ENCODE measurements around the gene GNB1L.

The GNB1L gene

DNA sequence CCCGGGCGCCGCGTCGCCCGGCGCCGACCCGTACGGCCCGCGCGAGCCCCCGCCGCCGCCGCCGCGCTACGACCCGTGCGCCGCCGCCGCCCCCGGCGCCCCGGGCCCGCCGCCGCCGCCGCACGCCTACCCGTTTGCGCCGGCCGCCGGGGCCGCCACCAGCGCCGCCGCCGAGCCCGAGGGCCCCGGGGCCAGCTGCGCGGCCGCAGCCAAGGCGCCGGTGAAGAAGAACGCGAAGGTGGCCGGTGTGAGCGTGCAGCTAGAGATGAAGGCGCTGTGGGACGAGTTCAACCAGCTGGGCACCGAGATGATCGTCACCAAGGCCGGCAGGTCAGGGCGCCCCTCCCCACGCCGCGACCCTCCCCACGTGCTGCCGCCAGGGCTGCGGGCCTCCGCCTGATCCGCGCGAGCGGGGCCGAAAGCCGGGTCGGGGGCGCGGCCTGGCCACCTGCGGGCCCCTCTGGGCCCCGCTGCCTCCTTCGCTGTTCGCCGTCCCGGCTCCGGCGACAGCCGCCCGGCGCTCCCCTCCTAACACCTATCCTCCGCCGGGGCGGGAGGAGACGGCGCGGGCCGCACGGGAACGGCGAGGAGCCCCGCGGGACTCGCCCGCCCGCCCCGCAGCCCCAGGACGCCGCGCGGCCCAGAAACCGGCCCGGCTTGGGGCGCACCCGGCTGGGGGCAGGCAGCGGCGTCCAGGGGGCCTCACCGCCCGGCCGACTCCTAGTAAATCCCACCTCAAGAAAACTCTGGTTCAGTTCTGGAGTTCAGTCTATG, 93.5 kb downstream of the GNB1L start:
- DNase-seq (ENCODE audit: low read depth in 2 of 2), result no peak

DNA sequence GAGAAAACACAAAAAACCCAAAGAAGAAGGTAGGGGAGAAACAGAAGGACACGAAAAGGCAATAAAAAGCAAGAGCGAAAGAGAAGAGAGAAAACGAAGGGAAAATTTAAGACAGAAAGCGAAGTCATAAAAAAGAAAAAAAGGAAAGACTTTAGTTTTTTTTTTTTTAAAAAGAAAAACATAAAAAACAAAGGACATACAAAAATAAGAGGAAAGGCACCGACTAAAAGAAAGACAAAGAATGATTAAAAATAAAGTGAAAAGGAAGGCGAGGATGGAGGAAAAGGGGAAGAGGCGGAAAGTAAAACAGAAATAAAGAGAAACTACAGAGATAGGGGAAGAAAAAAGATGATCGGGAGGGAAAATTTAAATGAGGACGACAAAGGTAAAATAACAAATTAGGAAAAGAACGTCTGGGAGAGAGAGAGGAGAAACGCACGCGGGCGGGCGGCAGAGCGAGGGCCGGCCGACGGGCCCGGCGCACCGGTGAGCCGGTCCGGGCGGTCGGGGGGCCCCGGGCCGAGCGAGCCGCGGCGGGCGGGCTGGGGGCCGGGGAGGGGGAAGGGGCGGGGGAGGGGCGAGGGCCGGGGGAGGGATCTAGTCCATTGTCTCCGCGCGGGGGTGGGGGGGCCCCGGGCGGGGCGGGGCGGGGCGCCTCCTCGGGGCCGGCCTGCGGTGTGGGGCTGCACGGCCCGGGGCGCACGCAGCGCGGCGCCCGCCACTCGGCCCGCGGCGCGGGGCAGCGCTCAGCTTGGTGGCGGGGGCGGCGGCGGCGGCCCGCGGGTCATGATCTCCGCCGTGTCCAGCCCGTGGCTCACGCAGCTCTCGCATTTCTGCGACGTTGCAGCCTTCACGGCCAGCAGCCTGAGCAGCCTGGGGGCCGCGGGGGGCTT, 94.4 kb downstream of the GNB1L start, which contains the start of gene TBX1:
TSS of gene TBX1 (plus strand) at position 721 of the 893 bp plus-strand sequence. CDS start at position 787, 66 bp downstream.
- no peak for DNase-seq (ENCODE audit: low read depth in 2 of 2)

DNA sequence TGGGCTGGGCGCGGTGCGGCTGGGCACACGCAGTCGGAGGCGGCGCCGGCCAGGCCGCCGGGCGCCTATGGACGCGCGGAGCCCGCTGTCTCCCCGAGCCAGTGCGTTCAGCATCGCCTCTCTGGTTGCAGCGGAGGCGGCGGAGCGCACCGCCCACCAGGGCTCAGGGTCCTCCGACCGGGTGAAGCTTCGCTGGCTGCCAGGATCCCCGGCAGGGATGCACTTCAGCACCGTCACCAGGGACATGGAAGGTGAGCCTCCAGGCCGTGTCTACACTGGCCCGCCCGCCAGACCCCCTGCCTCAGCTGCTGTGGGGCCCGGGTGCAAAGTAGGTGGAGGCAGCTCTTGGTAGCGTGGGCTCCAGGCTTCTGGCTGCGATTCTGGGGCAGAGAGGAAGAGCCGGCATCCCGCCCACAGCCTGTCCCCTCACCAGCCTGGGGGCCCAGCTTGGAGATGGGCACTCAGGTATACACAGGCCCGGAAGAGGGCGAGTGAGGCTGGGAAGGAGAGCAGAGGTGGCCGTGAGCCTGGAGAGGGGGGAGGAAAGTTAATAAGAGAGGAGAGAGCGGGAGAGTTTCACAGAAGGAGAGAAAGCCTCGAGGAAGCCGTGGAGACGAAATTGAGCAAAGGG, 95.1 kb downstream of the GNB1L start:
- no peak for DNase-seq (ENCODE audit: low read depth in 2 of 2)

DNA sequence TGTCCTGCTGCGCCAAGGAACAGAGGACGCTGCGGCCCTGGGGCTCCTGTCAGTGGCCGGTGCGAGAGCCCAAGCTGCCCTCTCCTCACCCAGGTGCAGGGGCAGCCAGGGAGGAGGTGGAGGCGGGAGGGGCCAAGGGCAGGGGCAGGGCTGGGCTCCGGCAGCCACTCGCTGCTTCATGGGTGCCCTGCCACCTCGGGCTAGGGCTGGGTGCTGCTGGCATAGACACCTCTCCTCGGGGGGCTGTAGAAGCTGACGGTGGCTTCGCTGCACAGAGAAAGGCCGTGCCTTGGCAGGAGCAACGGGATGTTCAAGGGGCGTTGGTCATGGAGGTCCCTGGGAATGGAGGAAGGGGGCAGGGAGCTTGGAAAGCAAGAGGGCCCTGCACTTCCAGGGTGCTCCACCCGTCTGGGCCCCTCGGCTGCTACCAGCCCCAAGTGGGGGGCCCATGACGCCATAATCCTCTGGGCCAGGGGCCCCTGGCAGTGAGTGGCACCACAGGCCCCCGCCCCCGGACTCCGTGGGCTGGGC, 95.7 kb downstream of the GNB1L start:
- no peak for DNase-seq (ENCODE audit: low read depth in 2 of 2)

DNA sequence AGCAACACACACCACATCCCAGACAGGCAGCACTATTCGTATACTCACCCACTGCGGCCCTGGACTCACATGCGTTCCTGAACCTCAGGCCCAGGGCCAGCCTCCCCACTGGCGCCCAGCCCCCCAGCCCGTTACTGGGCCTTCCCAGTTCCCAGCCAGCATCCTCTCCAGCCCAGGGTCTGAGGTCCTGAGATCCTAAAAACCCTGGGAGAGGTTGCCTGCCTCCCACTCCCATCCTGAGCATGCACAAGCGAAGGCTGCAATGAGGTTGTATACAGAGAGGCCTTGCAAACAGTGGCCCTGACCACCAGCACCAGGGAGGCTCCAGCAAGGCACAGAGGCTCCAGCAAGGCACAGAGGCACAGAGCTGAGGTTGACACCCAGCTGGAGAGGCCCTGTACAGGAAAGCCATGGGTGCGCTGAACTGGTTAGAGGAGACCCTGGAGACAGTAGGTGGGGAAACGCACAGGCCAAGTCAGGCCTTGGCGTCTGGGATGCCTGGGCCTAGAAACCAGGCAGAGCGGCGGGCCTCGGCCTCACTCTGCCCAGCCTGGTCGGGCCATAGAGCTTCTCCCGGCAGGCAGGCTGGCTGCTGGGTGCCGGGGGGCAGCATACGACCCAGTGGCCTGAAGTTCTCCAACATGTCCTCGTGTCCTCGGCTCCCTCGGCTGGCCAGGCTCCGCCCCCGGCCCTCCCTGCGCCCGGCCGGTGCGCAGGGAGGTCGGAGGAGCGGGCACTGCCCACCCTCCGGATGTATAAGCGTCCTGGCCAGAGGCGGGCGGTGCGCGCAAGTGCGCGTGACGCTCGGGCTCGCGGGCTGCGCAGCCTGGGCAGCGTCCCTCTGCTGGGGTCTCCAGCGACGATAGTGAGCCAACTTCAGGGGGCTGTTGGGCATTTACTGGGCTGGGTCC, 96.4 kb downstream of the GNB1L start:
- DNase-seq (ENCODE audit: low read depth in 2 of 2), result no peak

DNA sequence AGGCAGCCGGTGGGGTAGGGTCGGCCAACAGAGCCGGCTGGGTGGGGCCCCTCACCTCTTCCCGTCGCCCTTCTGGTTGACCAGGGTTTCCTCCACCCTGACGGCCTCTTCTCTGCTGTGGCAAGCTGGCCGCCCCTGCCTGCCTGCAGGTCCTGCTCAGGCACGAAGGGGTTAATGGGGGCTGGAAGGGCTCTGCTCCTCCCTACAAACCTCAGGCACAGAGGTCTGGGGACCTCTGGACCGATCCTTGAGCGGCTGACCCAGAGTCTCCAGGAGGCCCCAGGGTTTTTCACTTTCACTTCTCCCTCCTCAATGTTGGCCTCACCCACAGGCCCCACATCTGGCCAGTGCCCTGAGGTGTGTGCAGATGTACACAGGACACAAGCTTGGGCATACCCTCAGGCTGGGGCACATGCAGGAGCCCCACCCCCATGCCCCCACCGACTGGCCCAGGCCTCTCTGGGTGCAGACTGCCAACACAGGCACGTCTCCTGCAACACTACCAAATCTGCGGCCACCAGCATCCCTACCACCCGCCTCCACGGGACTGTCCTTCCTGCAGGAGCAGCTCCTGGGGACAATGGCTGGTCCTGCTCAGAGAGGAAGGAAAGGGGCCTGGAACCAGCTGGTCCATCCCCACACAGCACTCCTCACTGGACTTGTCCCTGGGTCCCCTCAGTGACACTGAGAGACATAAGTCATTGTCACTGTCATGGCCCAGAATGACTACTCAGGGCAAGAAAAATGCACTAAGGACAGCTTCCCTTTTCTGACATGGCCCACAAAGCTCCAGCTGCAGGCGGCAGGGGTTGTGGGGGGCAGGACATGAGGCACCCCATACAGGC, 97.3 kb downstream of the GNB1L start:
- no peak for DNase-seq (ENCODE audit: low read depth in 2 of 2)

DNA sequence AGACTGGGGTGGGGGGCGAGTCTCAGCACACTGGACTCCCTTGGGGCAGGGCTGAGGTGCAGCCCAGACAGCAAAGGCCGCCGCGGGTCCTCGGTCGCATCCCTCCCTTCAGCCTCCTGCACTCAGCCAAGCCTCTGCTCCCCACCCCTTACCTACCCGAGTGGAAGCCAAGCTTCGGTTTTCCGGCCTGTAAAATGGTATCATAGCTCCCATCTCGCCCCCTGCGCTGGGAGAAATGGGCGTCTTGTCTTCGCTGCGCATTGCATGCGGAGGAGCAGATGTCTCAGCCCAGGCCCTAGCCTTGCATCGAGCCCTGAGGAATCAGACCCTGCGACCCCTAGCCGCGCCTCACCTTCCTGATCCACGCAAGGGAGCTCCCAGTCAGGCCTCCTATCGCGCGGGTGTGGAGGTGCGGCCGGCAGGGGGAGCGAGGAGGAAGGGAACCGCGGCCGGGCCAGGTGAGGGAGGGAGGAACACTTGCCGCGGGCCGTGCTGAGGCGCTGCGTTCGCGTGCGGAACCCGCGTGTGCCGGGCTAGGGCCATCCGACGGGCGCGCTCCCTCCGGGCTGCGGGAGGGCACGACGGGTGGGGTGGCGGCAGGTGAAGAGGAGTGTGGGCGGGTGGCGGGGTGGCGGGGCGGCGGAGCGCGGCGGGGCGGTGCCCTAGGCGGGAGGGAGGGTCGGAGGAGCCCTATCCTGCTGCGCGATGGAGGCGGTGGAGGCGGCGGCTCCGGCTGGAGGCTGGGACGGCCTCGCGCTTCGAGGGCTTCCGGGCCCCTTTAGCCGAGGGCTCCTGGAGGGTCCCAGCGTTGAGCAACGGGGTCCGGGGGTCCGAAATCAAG, 98.2 kb downstream of the GNB1L start:
- peak; percentile 23 to 25 for DNase-seq (ENCODE audit: low read depth in 2 of 2)

DNA sequence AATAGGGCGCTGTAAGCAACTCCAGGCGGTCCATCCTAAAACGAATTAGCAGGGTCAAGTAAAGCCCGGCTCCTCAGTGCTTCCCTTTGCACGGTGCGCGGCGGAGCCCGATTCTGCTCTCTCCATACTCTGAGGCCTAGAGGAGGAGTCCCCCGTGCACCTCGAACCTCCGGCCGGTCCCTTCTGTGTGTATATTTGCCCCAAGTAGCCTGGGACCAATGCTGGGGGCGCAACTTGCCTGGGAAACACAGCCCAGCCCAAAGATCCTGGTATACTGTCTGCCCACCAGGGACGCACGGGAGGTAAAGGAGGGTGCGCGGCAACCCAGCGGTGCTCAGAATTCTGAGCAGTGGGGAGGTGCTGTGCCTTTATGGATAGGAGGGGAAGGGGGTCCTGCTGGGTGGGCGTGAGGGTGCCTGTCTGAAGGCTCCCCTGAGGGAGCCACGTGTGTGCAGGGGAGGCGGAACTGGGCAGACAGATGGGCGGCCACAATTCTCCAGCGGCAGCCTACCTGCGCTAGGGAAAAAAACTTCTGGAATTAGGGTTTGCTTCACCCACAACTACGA, 98.9 kb downstream of the GNB1L start:
- no peak for DNase-seq (ENCODE audit: low read depth in 2 of 2)

DNA sequence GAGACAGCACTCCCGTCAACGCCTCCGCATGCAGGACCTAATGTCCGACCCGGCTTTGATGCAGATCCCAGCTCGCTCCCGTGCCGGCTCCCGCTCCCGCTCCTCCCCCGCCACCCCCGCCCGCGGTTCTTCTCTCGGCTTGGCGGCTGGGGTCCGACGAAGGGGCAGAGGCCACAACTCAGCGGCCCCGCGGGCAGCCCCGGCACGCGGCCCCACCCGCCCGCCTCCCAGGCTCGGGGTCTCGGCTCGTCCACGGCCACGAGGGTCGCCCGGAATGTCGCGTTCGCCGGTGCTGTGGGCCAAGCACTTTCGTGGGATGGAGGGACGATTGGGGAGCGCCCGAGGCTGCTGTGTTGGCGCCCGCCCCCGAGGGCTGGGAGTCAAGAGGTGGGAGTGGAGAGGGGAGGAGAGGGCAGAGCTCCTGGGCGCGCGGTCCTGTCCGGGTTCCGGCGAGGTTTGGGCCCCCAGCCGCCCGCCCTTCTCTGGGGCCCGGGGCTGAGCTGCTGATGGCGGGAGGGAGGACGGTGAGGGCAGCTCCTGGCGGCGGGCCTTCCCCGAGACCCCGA, 99.4 kb downstream of the GNB1L start:
- no peak for DNase-seq (ENCODE audit: low read depth in 2 of 2)

DNA sequence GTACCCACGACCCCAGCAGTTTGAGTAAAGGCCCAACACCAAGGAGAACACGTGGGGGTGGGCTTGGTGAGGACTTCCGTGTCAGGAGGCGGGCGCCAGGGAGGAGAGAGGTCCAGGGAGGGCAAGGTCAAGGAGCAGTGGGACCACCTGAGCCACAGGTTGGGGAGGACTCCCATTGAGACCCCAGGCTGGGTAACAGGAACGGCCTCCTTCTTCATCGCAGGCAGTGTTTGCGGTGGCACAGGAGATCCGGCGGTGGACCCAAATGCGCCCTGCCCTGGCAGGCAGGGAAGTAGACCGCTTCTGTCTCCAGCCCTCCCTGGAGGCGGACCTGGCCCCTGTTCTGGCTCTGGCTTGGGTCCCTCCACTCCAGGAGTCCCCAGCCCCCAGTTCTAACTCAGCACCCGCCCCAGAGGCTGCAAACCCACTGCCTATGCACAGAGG, 100.0 kb downstream of the GNB1L start:
- no peak for DNase-seq (ENCODE audit: low read depth in 2 of 2)

DNA sequence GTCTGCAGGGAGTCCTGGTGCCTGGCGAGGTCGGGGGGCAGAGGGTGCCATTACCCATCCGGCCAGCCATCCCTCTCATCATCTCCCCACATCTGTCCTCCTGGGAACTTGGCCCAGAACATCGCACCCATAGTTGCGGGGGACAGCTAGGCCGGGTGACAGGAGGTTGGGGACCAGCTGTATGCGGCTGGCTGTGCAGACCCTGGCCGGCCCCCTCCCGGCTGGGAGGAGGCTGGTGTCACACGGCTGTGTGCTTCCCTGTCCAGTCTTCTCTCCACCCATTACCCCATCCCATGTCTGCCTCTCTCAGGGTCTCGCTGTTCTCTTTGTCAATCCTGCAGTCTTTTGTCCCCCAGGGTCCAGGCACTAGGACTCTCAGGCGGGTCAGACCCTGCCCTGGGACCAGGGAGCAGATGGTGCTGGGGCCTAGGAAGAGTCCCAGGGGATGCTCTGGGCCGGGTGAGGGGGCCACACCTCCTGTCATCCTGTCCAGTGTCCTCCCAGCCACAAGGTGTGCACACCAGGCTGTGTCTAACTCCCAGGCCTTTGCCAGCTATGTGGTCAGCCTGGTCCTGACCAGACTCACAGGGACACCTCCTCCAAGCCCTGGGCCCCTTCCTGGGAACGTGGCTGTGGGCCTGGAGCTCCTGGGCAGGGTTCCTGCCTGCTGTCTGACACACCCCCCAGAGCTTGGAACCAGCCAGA, 100.5 kb downstream of the GNB1L start:
- no peak for DNase-seq (ENCODE audit: low read depth in 2 of 2)

DNA sequence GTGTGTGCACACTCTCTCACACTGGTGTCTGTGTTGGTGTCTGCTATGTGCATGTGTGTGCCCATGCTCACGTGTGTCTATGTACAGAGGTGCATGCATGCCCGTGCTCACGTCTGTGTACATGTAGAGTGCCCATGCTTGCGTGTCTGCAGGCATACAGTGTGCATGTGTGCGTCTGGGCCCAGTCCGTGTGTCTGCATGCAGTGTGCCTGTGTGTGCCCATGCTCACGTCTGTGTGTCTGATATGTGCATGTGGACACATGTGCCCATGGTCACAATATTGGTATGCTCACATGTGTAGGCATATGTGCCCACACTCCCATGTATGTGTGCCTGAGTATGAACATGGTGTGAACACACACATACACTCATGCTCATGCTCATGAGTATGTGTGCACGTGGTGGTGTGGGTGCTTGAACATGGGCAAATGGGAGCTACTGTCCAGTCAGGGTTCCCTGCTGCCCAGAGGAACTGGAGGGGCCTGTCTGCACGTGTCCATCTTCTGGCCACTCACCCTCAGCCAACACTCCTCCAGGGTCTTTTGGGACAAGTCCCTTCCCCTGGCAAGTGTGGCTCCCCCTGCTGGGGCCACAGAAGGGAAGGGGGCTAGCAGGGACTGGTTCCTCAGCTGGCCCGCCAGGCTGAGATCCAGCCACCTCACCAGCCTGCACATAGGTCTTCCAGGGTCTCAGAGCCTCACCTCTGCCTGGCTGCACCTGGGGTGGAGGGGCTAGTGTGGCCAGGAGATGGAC, 101.4 kb downstream of the GNB1L start:
- DNase-seq (ENCODE audit: low read depth in 2 of 2), result no peak

DNA sequence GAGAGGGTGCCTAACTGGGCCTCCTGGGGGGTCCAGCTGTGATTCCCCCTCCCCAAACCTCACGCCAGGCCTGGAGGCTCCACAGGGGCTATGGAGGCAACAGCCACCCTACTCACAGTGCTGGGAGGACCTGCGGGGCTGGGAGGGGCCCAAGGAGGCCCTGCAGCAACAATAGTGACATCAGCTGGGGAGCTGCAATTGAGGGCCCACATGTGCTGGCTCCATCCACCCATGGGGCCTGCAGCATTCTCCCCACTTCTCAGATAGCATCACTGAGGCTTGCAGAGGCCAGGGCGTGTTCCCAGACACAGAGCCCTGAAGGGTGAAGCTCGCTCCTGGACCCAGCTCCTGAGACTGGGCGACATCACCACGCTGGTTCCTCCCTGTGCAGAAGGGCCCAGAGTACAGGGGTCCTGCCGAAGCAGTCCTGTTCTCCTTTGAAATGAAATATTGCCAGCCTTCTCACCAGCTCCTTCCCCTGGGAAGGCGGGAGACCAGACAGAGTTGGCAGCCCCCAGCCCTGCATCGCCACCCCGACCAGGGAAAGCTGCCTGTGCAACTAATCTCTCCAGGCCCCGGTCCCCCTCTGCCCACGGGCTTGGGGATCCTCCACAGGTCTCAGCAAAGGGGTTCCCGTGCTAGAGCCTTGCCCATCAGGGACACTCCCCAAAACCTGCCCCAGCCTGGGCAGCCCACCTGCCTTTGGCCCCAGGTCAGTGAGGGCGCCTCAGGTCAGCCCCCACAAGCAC, 103.0 kb downstream of the GNB1L start:
- DNase-seq (ENCODE audit: low read depth in 2 of 2), result no peak

DNA sequence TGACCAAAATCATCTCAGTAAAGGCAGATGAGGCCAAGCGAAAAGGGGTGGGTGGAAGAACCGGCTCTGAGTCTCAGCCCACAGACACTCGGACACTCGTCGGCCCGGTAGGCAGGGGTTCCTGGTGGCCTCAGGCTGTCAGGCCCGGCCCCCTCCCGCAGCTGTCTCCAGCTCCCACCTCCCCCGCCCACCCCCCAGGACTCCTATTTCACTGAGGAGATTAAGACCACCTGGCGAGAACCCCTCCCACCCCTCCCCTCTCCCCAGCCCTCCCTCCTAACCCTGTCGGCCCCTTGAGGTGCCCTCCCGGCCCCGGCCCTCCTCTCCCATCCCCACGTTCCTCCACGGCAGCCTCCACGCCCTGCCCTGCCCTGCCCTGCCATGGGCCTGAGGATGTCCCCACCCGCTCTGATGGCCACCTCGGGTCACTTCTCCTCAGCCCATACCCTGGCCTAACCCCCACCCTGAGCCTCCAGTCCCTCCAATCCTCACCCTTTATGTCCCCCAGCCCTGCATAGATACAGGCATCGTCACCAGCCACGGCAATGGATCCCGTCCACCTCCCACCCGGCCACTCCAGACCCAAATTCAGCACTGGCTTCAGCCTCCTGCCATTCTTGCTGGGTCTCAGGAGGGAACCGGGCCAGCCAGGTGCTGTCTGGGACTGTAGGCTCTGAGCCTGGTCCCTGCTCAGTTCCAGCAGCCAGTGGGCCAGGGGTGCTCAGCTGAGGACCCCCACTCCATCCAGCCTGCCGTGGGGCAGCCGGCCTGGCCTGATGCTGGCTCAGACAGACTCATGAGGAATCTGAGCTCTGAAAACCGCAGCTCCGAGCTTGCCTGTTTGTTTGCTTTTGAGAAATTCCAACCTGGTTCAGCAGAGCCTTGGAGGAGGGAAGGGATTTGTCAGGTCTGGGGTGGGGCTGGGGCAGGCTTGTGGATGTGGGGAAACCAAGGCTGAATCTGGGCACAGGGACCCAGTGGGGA, 103.9 kb downstream of the GNB1L start:
- DNase-seq (ENCODE audit: low read depth in 2 of 2), result no peak

DNA sequence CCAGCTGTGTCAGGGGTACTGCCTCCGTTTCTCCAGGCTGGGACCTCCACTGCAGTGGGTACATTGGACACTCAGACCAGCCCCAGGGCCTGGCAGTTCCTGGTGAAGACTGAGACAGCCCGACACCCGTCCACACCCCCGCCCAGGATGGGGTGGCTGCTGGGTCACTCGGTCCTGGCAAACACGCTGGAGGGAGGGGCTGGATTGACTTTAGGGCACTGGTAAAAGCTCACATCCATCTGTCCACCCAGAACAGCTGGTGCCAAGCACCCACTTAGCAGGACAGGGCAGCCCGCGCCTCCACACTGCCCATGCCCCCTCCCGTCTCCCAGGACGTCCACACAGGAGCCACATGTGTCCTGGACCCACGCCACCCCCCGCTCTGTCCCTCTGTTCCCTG, 104.8 kb downstream of the GNB1L start:
- no peak for DNase-seq (ENCODE audit: low read depth in 2 of 2)

Data from activated CD8-positive, alpha-beta memory T cell treated with anti-CD3 and anti-CD28 coated beads for 4 hours (primary cell).